ENCODE measurements around the gene PRODH2.

The PRODH2 gene

GRCh38 chr19:35793381-35794165 is 19.1 kb downstream of the PRODH2 start:
- no peak overlapping the region for H3K4me3 ChIP-seq
- DNase-seq (ENCODE audit: low read depth, low spot score): no peak
- no peak overlapping the region for H3K9ac ChIP-seq (ENCODE audit: insufficient read length)

GRCh38 chr19:35792888-35793287 is 19.8 kb downstream of the PRODH2 start:
- Histone ChIP-seq H3K4me3 (no peak overlapping the region), H3K27ac (no peak overlapping the region), H3K9ac (ENCODE audit: insufficient read length) (no peak overlapping the region), H3K9me3 (ENCODE audit: low read depth, low read length) (no peaks in the 10 kb centered on the region), H3K36me3 (ENCODE audit: insufficient read depth, low read length) (no peaks in the 10 kb centered on the region)
- no peak for DNase-seq (ENCODE audit: low read depth, low spot score)
- TF ChIP-seq EZH2 (IDR thresholded peaks at IDR 0.05): no peak
- TF ChIP-seq POLR2AphosphoS5 (IDR thresholded peaks at IDR 0.05; ENCODE audit: borderline replicate concordance, low read depth, low read length): no peak
- no peak for TF ChIP-seq FOXP2 (optimal IDR thresholded peaks at IDR 0.05; ENCODE audit: control extremely low read depth, extremely low read length, insufficient read depth)

More at GRCh38 chr19:35793381-35794165, 19.1 kb downstream of the PRODH2 start:
- TF ChIP-seq FOXP2 (optimal IDR thresholded peaks at IDR 0.05; ENCODE audit: control extremely low read depth, extremely low read length, insufficient read depth) (no peak), POLR2AphosphoS5 (IDR thresholded peaks at IDR 0.05; ENCODE audit: borderline replicate concordance, low read depth, low read length) (no peak), EZH2 (IDR thresholded peaks at IDR 0.05) (no peak)
- H3K9me3 ChIP-seq (ENCODE audit: low read depth, low read length): no peaks in the 10 kb centered on the region
- no peaks in the 10 kb centered on the region for H3K36me3 ChIP-seq (ENCODE audit: insufficient read depth, low read length)
- H3K27ac ChIP-seq: no peak overlapping the region

GRCh38 chr19:35792312-35792711 is 20.3 kb downstream of the PRODH2 start:
- Histone ChIP-seq H3K4me3 (no peak overlapping the region), H3K9me3 (ENCODE audit: low read depth, low read length) (no peaks in the 10 kb centered on the region), H3K9ac (ENCODE audit: insufficient read length) (no peak overlapping the region), H3K36me3 (ENCODE audit: insufficient read depth, low read length) (no peaks in the 10 kb centered on the region), H3K27ac (no peak overlapping the region)
- DNase-seq (ENCODE audit: low read depth, low spot score): no peak
- TF ChIP-seq FOXP2 (optimal IDR thresholded peaks at IDR 0.05; ENCODE audit: control extremely low read depth, extremely low read length, insufficient read depth): no peak
- no peak for TF ChIP-seq EZH2 (IDR thresholded peaks at IDR 0.05)
- TF ChIP-seq POLR2AphosphoS5 (IDR thresholded peaks at IDR 0.05; ENCODE audit: borderline replicate concordance, low read depth, low read length): no peak

GRCh38 chr19:35791814-35792279 is 20.8 kb downstream of the PRODH2 start:
- H3K4me3 ChIP-seq: no peak overlapping the region
- TF ChIP-seq FOXP2 (optimal IDR thresholded peaks at IDR 0.05; ENCODE audit: control extremely low read depth, extremely low read length, insufficient read depth) (no peak), EZH2 (IDR thresholded peaks at IDR 0.05) (no peak), POLR2AphosphoS5 (IDR thresholded peaks at IDR 0.05; ENCODE audit: borderline replicate concordance, low read depth, low read length) (no peak)
- H3K27ac ChIP-seq: no peak overlapping the region
- no peak for DNase-seq (ENCODE audit: low read depth, low spot score)
- H3K9ac ChIP-seq (ENCODE audit: insufficient read length): no peak overlapping the region
- no peaks in the 10 kb centered on the region for H3K9me3 ChIP-seq (ENCODE audit: low read depth, low read length)
- H3K36me3 ChIP-seq (ENCODE audit: insufficient read depth, low read length): no peaks in the 10 kb centered on the region

GRCh38 chr19:35790981-35791813 is 21.4 kb downstream of the PRODH2 start:
- DNase-seq (ENCODE audit: low read depth, low spot score): no peak
- no peak for TF ChIP-seq EZH2 (IDR thresholded peaks at IDR 0.05)
- TF ChIP-seq FOXP2 (optimal IDR thresholded peaks at IDR 0.05; ENCODE audit: control extremely low read depth, extremely low read length, insufficient read depth): no peak
- TF ChIP-seq POLR2AphosphoS5 (IDR thresholded peaks at IDR 0.05; ENCODE audit: borderline replicate concordance, low read depth, low read length): no peak
- H3K36me3 ChIP-seq (ENCODE audit: insufficient read depth, low read length): no peaks in the 10 kb centered on the region
- H3K9me3 ChIP-seq (ENCODE audit: low read depth, low read length): no peaks in the 10 kb centered on the region
- no peak overlapping the region for H3K27ac ChIP-seq
- no peak overlapping the region for H3K9ac ChIP-seq (ENCODE audit: insufficient read length)
- no peak overlapping the region for H3K4me3 ChIP-seq

GRCh38 chr19:35789978-35790944 is 22.4 kb downstream of the PRODH2 start:
- Histone ChIP-seq H3K9me3 (ENCODE audit: low read depth, low read length) (no peaks in the 10 kb centered on the region), H3K36me3 (ENCODE audit: insufficient read depth, low read length) (no peaks in the 10 kb centered on the region), H3K4me3 (no peak overlapping the region), H3K9ac (ENCODE audit: insufficient read length) (no peak overlapping the region), H3K27ac (no peak overlapping the region)
- TF ChIP-seq FOXP2 (optimal IDR thresholded peaks at IDR 0.05; ENCODE audit: control extremely low read depth, extremely low read length, insufficient read depth): no peak
- no peak for DNase-seq (ENCODE audit: low read depth, low spot score)

GRCh38 chr19:35789195-35789977 is 23.3 kb downstream of the PRODH2 start:
- no peak for DNase-seq (ENCODE audit: low read depth, low spot score)
- no peak overlapping the region for H3K27ac ChIP-seq
- H3K4me3 ChIP-seq: no peak overlapping the region
- no peaks in the 10 kb centered on the region for H3K36me3 ChIP-seq (ENCODE audit: insufficient read depth, low read length)
- no peak for TF ChIP-seq FOXP2 (optimal IDR thresholded peaks at IDR 0.05; ENCODE audit: control extremely low read depth, extremely low read length, insufficient read depth)
- no peak for TF ChIP-seq POLR2AphosphoS5 (IDR thresholded peaks at IDR 0.05; ENCODE audit: borderline replicate concordance, low read depth, low read length)
- no peak for TF ChIP-seq EZH2 (IDR thresholded peaks at IDR 0.05)
- H3K9me3 ChIP-seq (ENCODE audit: low read depth, low read length): no peaks in the 10 kb centered on the region
- H3K9ac ChIP-seq (ENCODE audit: insufficient read length): no peak overlapping the region
